ENCODE measurements around the gene DNAH10.

The DNAH10 gene

GRCh38 chr12:123914726-123915333 lies 152.7 kb downstream of the DNAH10 start:
- Histone ChIP-seq H3K9ac (ENCODE audit: low read length in 5 of 5) (no peak overlapping the region), H3K27ac (ENCODE audit: low read depth, low read length) (no peak overlapping the region), H3K27me3 (ENCODE audit: control insufficient read depth in 5 of 5, insufficient read depth in 4 of 5, low read length in 5 of 5) (peaks cover 0 to 30% (median 20%) of the 10 kb centered on the region in 5 donors), H3K36me3 (ENCODE audit: control insufficient read depth in 5 of 5, insufficient read depth in 5 of 5, low read length in 5 of 5) (no peaks in the 10 kb centered on the region), H3K9me3 (ENCODE audit: control insufficient read depth in 5 of 5, low read length in 5 of 5) (no peaks in the 10 kb centered on the region), H3K4me1 (ENCODE audit: control insufficient read depth in 5 of 5, insufficient read depth in 5 of 5, low read length in 5 of 5) (peaks cover 0 to 3% (median 0%) of the 10 kb centered on the region in 5 donors), H3K4me3 (ENCODE audit: low read depth in 1 of 5, low read length in 5 of 5) (no peak overlapping the region)

- H3K27ac ChIP-seq (ENCODE audit: low read depth, low read length): no peak overlapping the region
- H3K4me3 ChIP-seq (ENCODE audit: low read depth in 1 of 5, low read length in 5 of 5): no peak overlapping the region
- H3K36me3 ChIP-seq (ENCODE audit: control insufficient read depth in 5 of 5, insufficient read depth in 5 of 5, low read length in 5 of 5): no peaks in the 10 kb centered on the region
- peaks cover 0 to 3% (median 0%) of the 10 kb centered on the region in 5 donors for H3K4me1 ChIP-seq (ENCODE audit: control insufficient read depth in 5 of 5, insufficient read depth in 5 of 5, low read length in 5 of 5)
- no peak overlapping the region for H3K9ac ChIP-seq (ENCODE audit: low read length in 5 of 5)
- peaks cover 0 to 30% (median 24%) of the 10 kb centered on the region in 5 donors for H3K27me3 ChIP-seq (ENCODE audit: control insufficient read depth in 5 of 5, insufficient read depth in 4 of 5, low read length in 5 of 5)
- no peaks in the 10 kb centered on the region for H3K9me3 ChIP-seq (ENCODE audit: control insufficient read depth in 5 of 5, low read length in 5 of 5)
Observed at GRCh38 chr12:123916729-123917128, 154.6 kb downstream of the DNAH10 start.

GRCh38 chr12:123917337-123917850 lies 155.3 kb downstream of the DNAH10 start:
- no peaks in the 10 kb centered on the region for H3K36me3 ChIP-seq (ENCODE audit: control insufficient read depth in 5 of 5, insufficient read depth in 5 of 5, low read length in 5 of 5)
- H3K27ac ChIP-seq (ENCODE audit: low read depth, low read length): no peak overlapping the region
- H3K4me1 ChIP-seq (ENCODE audit: control insufficient read depth in 5 of 5, insufficient read depth in 5 of 5, low read length in 5 of 5): peaks cover 0 to 3% (median 0%) of the 10 kb centered on the region in 5 donors
- H3K9ac ChIP-seq (ENCODE audit: low read length in 5 of 5): no peak overlapping the region
- H3K9me3 ChIP-seq (ENCODE audit: control insufficient read depth in 5 of 5, low read length in 5 of 5): no peaks in the 10 kb centered on the region
- no peak overlapping the region for H3K4me3 ChIP-seq (ENCODE audit: low read depth in 1 of 5, low read length in 5 of 5)
- peaks cover 0 to 30% (median 24%) of the 10 kb centered on the region in 5 donors for H3K27me3 ChIP-seq (ENCODE audit: control insufficient read depth in 5 of 5, insufficient read depth in 4 of 5, low read length in 5 of 5)

- no peak overlapping the region for H3K27ac ChIP-seq (ENCODE audit: low read depth, low read length)
- peaks cover 0 to 3% (median 0%) of the 10 kb centered on the region in 5 donors for H3K4me1 ChIP-seq (ENCODE audit: control insufficient read depth in 5 of 5, insufficient read depth in 5 of 5, low read length in 5 of 5)
Observed at GRCh38 chr12:123919980-123920360, 157.9 kb downstream of the DNAH10 start.

GRCh38 chr12:123923038-123923437 lies 160.9 kb downstream of the DNAH10 start:
- H3K27ac ChIP-seq (ENCODE audit: low read depth, low read length): no peak overlapping the region
- no peak overlapping the region for H3K9ac ChIP-seq (ENCODE audit: low read length in 5 of 5)
- no peaks in the 10 kb centered on the region for H3K9me3 ChIP-seq (ENCODE audit: control insufficient read depth in 5 of 5, low read length in 5 of 5)
- H3K4me1 ChIP-seq (ENCODE audit: control insufficient read depth in 5 of 5, insufficient read depth in 5 of 5, low read length in 5 of 5): peaks cover 0 to 3% (median 0%) of the 10 kb centered on the region in 5 donors
- no peak overlapping the region for H3K4me3 ChIP-seq (ENCODE audit: low read depth in 1 of 5, low read length in 5 of 5)
- peaks cover 0 to 11% (median 7%) of the 10 kb centered on the region in 5 donors for H3K27me3 ChIP-seq (ENCODE audit: control insufficient read depth in 5 of 5, insufficient read depth in 4 of 5, low read length in 5 of 5)
- H3K36me3 ChIP-seq (ENCODE audit: control insufficient read depth in 5 of 5, insufficient read depth in 5 of 5, low read length in 5 of 5): no peaks in the 10 kb centered on the region

More at GRCh38 chr12:123919980-123920360, 157.9 kb downstream of the DNAH10 start:
- Histone ChIP-seq H3K27me3 (ENCODE audit: control insufficient read depth in 5 of 5, insufficient read depth in 4 of 5, low read length in 5 of 5) (peaks cover 0 to 23% (median 20%) of the 10 kb centered on the region in 5 donors), H3K9ac (ENCODE audit: low read length in 5 of 5) (no peak overlapping the region), H3K4me3 (ENCODE audit: low read depth in 1 of 5, low read length in 5 of 5) (no peak overlapping the region), H3K9me3 (ENCODE audit: control insufficient read depth in 5 of 5, low read length in 5 of 5) (no peaks in the 10 kb centered on the region), H3K36me3 (ENCODE audit: control insufficient read depth in 5 of 5, insufficient read depth in 5 of 5, low read length in 5 of 5) (no peaks in the 10 kb centered on the region)

GRCh38 chr12:123923927-123924326 lies 161.8 kb downstream of the DNAH10 start:
- H3K4me1 ChIP-seq (ENCODE audit: control insufficient read depth in 5 of 5, insufficient read depth in 5 of 5, low read length in 5 of 5): peaks cover 0 to 3% (median 0%) of the 10 kb centered on the region in 5 donors
- no peaks in the 10 kb centered on the region for H3K9me3 ChIP-seq (ENCODE audit: control insufficient read depth in 5 of 5, low read length in 5 of 5)
- no peaks in the 10 kb centered on the region for H3K36me3 ChIP-seq (ENCODE audit: control insufficient read depth in 5 of 5, insufficient read depth in 5 of 5, low read length in 5 of 5)
- no peak overlapping the region for H3K27ac ChIP-seq (ENCODE audit: low read depth, low read length)
- no peak overlapping the region for H3K9ac ChIP-seq (ENCODE audit: low read length in 5 of 5)
- H3K4me3 ChIP-seq (ENCODE audit: low read depth in 1 of 5, low read length in 5 of 5): no peak overlapping the region
- peaks cover 0 to 5% (median 3%) of the 10 kb centered on the region in 5 donors for H3K27me3 ChIP-seq (ENCODE audit: control insufficient read depth in 5 of 5, insufficient read depth in 4 of 5, low read length in 5 of 5)

GRCh38 chr12:123924539-123924938 lies 162.4 kb downstream of the DNAH10 start:
- H3K9me3 ChIP-seq (ENCODE audit: control insufficient read depth in 5 of 5, low read length in 5 of 5): no peaks in the 10 kb centered on the region
- no peaks in the 10 kb centered on the region for H3K36me3 ChIP-seq (ENCODE audit: control insufficient read depth in 5 of 5, insufficient read depth in 5 of 5, low read length in 5 of 5)
- H3K27ac ChIP-seq (ENCODE audit: low read depth, low read length): no peak overlapping the region
- peaks cover 0 to 3% (median 0%) of the 10 kb centered on the region in 5 donors for H3K4me1 ChIP-seq (ENCODE audit: control insufficient read depth in 5 of 5, insufficient read depth in 5 of 5, low read length in 5 of 5)
- no peak overlapping the region for H3K4me3 ChIP-seq (ENCODE audit: low read depth in 1 of 5, low read length in 5 of 5)
- peaks cover 0 to 5% (median 3%) of the 10 kb centered on the region in 5 donors for H3K27me3 ChIP-seq (ENCODE audit: control insufficient read depth in 5 of 5, insufficient read depth in 4 of 5, low read length in 5 of 5)
- H3K9ac ChIP-seq (ENCODE audit: low read length in 5 of 5): no peak overlapping the region

- H3K9ac ChIP-seq (ENCODE audit: low read length in 5 of 5): no peak overlapping the region
- H3K4me3 ChIP-seq (ENCODE audit: low read depth in 1 of 5, low read length in 5 of 5): no peak overlapping the region
- no peak overlapping the region for H3K27ac ChIP-seq (ENCODE audit: low read depth, low read length)
- H3K27me3 ChIP-seq (ENCODE audit: control insufficient read depth in 5 of 5, insufficient read depth in 4 of 5, low read length in 5 of 5): peaks cover 0 to 4% (median 2%) of the 10 kb centered on the region in 5 donors
- no peaks in the 10 kb centered on the region for H3K36me3 ChIP-seq (ENCODE audit: control insufficient read depth in 5 of 5, insufficient read depth in 5 of 5, low read length in 5 of 5)
- H3K4me1 ChIP-seq (ENCODE audit: control insufficient read depth in 5 of 5, insufficient read depth in 5 of 5, low read length in 5 of 5): no peaks in the 10 kb centered on the region
- no peaks in the 10 kb centered on the region for H3K9me3 ChIP-seq (ENCODE audit: control insufficient read depth in 5 of 5, low read length in 5 of 5)
Observed at GRCh38 chr12:123928274-123928865, 166.3 kb downstream of the DNAH10 start.

GRCh38 chr12:123928897-123929296 lies 166.8 kb downstream of the DNAH10 start:
- H3K9ac ChIP-seq (ENCODE audit: low read length in 5 of 5): no peak overlapping the region
- no peaks in the 10 kb centered on the region for H3K4me1 ChIP-seq (ENCODE audit: control insufficient read depth in 5 of 5, insufficient read depth in 5 of 5, low read length in 5 of 5)
- no peak overlapping the region for H3K27ac ChIP-seq (ENCODE audit: low read depth, low read length)
- H3K27me3 ChIP-seq (ENCODE audit: control insufficient read depth in 5 of 5, insufficient read depth in 4 of 5, low read length in 5 of 5): peaks cover 0 to 4% (median 2%) of the 10 kb centered on the region in 5 donors
- no peak overlapping the region for H3K4me3 ChIP-seq (ENCODE audit: low read depth in 1 of 5, low read length in 5 of 5)
- no peaks in the 10 kb centered on the region for H3K9me3 ChIP-seq (ENCODE audit: control insufficient read depth in 5 of 5, low read length in 5 of 5)
- H3K36me3 ChIP-seq (ENCODE audit: control insufficient read depth in 5 of 5, insufficient read depth in 5 of 5, low read length in 5 of 5): no peaks in the 10 kb centered on the region

GRCh38 chr12:123929946-123930583 lies 168.0 kb downstream of the DNAH10 start:
- Histone ChIP-seq H3K36me3 (ENCODE audit: control insufficient read depth in 5 of 5, insufficient read depth in 5 of 5, low read length in 5 of 5) (peaks cover 0 to 6% (median 3%) of the 10 kb centered on the region in 5 donors), H3K4me1 (ENCODE audit: control insufficient read depth in 5 of 5, insufficient read depth in 5 of 5, low read length in 5 of 5) (no peaks in the 10 kb centered on the region), H3K27me3 (ENCODE audit: control insufficient read depth in 5 of 5, insufficient read depth in 4 of 5, low read length in 5 of 5) (peaks cover 0 to 4% (median 2%) of the 10 kb centered on the region in 5 donors), H3K27ac (ENCODE audit: low read depth, low read length) (no peak overlapping the region), H3K9me3 (ENCODE audit: control insufficient read depth in 5 of 5, low read length in 5 of 5) (no peaks in the 10 kb centered on the region), H3K4me3 (ENCODE audit: low read depth in 1 of 5, low read length in 5 of 5) (no peak overlapping the region), H3K9ac (ENCODE audit: low read length in 5 of 5) (no peak overlapping the region)

All from subcutaneous abdominal adipose tissue (tissue), 5 donors.